ENCODE measurements around the gene PNMA1.

The PNMA1 gene

DNA sequence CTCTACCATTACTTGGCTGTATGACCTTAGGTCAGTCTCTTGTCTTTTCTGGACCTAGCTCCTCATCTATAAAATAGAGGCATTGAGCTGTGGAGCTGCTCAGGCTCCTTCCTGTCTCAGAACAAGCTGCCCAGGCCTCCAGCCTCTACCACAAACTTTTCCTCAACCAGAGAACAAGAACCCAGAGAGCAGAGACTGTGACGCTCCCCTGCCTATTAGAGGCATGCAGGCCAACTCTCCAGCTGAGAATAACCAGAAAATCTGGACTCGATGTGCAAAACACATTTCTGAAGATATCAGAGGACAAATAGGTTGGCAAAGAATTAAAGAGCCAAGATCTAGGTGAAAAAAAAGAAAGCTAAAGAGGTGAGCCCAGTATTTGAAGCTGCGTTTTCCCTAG is 17.8 kb upstream of the PNMA1 start:
- no peak for DNase-seq

DNA sequence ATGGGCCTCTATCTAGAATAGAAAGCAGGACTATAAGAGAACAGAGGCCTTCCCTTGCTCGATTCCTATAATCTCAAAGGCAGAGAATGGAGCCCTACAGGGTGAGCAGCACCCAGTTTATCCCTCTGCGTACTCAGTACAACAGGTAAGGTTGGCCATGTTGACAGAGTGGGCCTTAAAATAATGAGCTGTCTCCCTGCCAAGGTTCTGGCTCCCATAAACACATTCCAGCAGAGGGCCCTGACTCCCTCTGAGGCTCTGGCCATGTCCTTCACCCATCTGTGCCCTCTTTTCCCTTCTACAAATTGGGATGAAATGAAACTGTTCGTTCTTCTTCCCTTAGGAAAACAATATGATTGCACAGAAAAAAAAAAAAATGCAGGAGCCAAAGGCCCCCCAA is 16.9 kb upstream of the PNMA1 start:
- no peak for DNase-seq

DNA sequence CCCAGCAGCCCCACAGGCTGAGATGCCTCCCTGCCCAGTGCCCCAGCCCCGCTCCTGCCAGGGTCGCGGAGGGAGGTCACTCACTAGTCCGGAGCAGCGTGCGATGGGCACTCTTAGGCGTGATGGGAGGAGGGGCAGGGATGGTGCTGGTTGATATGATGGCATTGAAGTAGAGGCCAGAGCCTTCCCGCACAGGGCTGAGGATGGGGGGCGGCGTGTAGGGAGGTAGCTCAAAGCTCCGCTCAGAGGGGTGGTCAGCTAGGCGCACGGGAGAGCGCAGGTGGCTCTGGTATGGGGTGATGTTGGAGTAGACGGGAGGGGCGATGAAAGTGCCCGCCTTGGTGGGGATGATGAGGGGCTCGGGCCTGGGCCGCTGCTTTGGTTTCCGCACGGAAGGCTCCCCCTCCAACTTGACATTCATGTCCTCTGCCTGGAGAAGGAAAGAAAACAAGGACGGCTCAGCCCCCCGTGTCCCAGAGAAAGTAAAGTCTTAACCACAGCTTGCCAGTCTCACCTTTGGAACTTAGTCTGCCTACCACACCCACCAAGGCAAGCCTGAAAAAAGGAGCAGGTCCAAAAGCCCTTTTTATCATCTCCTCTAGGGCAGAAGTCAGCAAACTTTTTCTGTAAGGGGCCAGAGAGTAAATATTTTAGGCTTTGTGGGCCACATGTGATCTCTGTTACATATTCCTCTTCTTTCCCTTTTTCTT is 15.5 kb upstream of the PNMA1 start:
- no peak for DNase-seq

DNA sequence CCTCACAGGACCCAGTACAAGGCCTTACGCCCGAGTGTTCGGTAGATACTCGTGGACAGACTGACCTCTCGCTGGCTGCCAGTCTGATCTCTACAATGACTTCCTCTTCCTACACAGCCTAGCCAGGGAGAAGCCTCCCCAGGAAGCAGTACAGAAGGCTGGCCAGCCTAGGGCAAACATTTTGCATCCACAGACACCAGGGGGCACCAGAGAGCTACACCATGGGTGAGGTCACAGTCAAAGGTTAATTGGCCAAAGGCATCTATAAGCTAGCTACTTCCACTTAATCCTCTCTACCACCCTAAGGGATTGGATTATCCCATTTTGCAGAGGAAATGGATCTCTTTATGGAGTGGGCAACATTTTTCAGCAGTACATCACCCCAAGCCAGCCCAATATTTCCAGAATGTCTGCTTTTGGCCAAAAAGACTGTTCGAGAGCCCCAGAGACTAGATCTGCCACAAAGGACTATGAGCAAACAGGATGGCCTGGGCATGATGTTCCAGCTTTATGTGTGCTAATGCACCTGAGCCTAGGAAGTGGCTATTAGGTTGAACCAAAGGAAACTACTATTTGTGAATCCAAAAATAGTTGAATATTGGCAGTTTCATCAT is 14.6 kb upstream of the PNMA1 start:
- DNase-seq: peak; percentile 67

DNA sequence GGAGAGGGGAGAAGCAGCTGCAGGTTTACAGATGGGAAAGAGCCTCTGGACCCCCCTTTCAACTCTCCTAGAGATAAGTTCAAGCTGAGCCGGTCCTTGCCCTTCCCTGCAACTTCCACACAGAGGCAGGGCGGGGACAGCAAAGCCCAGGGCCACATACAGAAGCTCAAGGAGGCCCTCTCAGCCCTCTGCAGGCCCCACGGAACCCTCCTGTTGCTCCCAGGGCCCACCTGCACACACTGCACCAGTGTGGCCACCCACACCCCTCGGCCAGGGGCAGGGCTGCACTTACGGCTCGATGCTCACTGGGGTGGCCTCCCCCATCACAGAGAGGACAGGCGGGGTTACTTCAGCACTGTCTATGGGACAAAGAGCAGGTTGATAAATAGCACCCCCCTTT is 13.0 kb upstream of the PNMA1 start:
- no peak for DNase-seq

DNA sequence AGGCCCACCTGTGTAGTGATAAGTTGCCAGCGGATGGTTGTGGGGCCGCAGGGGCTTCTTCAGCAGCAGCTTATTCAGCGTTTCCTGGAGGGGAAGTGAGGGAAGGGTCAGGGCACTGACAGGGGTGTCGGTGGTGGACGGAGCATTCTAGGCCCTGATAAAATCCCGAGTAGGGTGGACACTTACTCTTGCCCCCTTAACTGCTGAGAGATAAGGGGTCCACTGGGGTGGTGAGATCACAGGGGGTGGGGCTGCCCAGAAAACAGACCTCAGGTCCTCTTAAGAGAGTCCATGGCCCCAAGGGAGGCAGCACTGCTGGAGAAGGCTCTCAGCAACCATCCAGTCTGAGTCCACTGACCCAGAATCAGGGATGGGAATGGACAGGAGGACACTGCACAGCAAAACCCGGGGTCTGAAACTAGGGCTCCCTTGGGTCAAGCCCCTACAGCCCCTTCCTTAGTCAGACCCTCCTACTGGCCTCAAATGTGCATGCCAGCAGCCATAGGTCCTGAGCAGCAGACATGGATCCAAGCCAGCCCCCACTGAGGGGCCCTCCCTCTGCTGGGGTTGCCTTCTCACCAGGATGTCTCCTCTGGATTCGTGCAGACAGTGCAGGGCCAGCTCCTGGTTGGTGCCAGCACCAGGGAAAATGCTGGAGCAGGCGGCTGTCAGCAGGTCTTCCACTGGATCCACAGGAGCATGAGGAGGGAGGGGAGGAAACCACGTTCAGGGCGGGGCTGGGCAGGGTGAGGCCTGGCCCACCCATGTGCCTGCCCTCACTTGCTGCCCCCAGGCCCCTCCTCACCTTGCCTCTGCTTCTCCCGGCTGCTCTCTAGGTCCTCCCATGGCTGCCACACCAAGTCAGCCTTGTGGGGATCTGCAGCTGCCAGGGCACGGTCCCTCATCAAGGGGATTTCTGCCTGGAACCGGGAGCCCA is 12.1 kb upstream of the PNMA1 start:
- no peak for DNase-seq

DNA sequence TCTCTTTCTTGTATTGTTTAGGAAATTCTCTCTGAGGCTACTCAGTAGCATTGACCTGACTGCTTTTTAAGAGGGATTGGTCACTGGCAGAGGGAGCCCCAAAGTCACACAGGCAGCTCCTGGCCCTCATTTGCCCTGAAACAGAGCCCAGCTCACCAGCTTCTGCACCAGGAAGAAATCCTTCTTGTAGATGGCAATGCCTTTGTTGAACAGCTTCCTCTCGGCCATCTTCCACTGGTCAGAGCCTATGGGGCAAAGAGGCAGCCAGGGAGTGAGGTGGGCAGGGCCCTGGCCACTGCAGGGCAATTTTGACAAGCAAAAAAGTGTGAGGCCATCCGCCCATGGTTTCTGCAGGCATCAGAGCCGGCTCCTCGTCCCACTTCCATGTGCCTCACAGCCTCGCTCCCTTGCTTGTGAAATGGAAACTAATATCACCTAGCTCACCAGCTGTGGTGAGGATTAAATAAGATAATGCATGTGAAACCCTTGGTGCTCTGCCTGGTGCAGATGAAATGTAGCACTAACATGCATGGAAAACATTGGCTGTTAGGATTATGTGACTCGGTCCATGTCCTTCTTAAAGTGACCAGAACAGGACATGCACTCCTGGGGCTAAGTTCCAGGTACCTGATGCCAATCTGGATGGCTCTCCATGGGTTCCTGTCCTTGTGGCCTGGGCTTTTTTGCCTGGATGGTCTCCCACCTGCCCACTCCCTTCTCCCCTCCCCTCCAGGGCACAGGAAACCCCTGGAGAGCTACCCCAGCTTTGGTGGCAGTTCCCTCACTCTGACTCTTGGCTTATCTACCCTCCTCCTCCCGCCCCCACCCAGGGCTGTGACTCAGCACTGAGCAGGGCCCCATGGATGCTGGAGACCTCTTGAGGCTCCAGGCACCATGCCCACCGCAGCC is 11.2 kb upstream of the PNMA1 start:
- no peak for DNase-seq

DNA sequence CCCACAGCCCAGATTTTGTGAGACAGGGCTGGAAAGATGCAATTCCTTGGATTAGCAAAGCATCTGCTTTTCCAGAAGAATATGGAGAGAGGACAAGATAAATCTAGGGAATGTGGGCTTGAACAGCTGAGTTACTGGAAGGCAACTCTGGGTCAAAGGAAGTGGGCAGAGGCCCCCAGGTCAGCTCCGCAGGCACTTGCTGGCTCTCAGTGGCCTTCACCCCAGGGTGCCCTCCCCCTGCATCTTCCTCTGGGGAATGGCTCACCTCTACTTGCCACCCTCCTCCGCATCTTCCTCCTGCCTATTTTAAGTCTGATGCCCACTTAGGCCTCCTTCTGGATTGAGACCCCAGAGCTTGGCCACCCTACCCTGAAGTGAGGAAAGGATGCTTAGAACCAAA is 10.5 kb upstream of the PNMA1 start:
- DNase-seq: no peak

DNA sequence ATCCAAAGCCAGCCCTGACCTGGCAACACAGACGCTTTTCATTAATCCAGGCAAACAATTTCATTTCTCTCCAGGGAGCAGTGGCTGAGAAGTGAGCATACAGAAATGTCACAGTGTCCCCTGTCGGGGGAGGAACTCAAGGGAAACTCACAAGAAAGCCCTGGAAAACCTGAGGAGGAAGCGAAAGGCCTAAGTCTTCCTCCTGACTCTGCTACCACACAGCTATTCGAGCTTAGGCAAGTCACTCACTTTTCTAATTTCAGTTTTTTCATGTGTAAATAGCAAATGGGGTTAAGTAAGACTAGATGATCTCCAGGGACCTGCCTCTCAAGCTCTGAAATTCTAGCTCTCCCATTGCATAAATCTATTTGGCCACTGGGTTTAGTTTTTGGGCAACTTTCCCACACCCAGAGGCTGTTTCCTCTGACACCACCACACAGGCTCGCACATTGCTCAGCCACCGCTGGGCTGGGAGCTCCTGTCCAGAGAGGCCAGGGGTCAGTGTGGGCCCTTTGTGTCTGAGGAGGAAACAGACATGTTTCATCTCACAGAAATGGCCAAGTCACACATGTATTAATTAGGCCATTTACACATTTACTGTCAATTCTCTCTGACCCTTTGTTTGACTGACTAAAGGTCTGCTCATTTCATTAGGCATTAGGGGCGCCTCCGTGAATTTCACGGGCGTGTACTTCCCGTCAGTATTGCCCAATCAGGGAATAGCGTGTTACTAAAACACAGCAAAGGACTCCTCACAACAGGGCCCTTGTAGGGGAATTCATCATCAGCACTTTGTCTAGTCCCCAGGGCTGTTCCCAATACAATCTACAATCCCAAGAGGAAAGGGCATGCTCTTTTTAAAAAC is 9.8 kb upstream of the PNMA1 start:
- DNase-seq: no peak

DNA sequence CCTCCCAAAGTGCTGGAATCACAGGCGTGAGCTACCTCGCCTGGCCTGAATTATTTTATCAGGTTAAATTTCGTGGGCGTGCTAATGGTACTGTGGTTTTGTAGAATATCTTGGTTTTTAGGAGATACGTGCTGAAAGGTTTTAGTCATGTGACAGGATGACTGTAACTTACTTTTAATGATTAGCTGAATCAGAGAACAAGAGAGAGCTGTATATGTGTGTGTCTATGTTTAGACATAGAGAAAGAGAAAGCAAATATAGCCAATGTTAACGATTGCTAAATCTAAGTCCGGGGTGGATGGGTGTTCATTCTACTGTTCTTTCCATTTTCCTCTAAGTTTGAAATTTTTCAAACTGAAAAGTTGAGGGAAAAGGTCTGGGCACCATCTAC is 9.2 kb upstream of the PNMA1 start:
- DNase-seq: no peak

DNA sequence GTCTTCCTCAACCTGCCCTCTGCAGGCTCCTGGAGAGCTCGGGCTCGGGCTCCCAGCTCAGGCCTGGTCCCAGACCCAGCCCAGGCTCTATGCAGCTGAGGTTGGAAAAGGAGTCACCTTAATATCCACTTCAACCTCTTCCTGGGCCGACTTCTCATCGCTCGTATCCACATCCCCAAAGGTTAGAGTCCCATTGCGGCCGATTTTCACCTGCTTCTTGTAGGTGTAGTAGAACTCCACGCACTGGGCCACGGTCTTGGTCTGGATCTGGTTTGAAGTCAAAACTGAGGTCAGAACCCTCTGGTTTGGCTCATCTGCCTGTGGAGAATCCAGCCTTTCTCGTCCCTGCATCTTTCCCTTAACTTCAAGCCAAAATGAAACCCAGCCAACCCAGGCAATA is 8.4 kb upstream of the PNMA1 start:
- no peak for DNase-seq

DNA sequence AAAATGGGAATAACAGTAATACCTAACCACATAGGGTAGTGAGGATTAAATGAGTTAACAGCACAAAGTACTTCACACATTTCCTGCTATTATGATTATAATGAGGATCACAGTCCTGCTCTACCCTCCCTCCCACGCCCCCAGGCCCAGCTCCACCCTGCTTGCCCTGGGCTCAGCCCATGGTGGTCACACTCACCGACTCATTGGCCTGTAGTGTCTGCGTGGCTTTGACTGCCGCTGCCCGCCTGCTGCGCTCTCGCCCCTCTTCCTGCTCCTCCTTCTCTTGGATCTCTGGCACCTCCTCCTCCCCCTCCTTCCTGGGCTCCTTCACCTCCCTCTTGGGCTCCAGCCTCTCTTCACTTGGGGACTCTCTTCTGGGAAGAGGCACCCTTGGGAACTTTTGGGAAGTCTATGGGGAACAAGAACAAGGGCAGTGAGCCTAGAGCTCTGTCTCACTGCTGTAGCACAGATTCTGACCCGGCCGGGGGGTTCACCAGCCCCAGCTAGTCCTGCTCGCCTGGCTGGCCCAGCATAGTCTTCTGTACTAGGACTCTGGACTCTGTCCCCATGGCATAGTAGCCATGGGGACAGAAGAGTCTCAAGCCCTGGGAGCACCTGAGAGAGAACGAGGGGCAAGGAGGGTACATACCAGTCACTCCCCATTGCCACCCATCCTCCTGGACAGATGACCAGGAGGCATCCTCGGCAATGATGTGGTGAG is 7.1 kb upstream of the PNMA1 start:
- DNase-seq: no peak

DNA sequence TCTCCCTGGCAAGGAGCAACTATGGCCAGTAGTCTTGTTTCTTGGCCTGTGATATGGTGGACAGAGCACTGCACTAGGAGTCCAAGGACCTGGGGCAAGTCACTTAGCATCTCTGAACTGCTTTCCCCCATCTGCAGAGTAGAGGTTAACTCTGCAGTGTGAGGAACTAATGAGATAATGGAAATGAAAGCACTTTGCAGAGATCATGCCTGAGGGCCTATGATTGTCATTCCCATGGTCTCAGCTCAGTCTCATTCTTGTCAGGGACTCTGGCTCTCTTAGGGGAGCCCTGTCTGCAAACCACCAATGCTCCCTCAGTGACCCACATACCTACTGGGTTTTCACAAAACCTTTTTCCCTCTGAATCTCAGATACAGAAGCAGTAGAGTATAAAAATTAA is 6.5 kb upstream of the PNMA1 start:
- DNase-seq: no peak

DNA sequence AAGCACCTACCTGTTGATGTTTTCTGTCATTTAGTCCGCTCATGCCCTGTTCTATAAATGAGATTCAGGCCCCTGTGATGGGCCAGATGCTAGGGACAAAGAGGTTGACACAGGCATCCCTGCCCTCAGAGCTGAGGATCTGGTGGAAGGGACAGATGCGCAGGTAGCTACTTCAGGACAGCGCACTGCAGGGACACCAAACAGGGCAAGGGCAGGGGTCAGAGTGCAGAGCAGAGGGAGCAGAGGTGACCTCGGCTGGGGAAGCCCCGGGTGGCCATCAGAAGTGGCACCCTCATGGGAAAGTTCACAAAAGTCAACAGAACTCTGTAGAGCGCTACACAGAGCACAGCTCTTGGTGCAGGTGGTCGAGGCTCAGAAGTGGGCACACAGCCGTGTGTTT is 5.6 kb upstream of the PNMA1 start:
- no peak for DNase-seq

DNA sequence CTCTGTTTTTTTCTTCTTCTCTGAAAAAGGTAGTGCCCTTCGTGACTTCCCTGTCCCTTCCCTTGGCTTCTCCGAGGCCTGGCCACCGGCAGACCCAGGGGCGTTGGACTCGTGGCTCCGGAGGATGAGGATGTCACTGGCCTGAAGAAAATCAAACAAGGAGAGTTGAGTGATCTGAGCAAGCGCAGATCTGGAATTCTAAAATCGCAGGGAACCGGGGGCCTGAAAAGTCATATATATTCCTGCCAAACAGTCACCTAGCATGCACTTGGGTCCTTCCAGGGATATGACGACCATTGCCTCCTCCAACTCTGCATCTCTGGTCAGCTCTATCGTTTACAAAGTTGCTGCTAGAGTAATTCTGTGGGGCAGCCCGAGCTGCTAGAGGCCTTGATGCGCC is 5.2 kb upstream of the PNMA1 start:
- no peak for DNase-seq

DNA sequence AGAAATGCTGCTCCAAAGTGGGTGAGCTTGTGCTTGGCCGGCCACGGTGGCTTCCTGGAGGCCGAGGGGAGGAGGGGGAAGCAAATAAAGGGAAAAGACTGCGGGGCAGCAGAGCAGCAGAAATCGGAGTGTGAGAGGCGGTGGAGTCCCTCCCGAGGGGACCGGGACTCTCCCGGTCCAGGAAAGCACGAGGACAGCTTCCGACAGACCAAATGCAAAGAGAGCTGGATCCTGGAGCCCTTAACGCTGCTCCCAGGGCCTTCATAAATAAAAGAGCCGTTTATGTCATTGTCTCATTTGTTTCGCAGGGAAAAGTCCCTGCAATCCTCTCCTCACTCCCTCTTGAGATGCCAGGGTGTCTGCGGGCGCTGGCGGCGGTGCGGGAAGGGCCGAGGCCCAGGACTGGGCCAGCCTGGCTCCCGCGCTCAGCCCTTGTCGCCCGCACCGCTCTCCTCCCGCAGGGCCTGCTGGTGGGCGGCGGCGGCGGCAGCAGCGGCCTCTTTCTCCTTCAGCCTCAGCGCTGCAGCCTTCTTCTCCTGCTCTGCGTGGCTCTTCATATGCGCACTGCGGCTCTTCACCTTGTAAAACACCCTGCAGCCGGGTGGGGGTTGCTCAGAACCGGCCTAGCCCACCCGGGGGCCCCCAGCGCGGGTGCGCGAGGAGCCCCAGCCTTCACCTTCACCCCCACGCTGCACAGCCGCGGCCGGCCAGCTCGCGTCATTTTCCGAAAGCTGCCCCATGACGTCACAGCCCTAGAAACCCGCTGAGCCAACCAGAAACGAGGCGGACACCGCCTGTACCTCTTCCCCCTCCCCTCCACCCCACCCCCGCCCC is 4.5 kb upstream of the PNMA1 start:
- DNase-seq: no peak

DNA sequence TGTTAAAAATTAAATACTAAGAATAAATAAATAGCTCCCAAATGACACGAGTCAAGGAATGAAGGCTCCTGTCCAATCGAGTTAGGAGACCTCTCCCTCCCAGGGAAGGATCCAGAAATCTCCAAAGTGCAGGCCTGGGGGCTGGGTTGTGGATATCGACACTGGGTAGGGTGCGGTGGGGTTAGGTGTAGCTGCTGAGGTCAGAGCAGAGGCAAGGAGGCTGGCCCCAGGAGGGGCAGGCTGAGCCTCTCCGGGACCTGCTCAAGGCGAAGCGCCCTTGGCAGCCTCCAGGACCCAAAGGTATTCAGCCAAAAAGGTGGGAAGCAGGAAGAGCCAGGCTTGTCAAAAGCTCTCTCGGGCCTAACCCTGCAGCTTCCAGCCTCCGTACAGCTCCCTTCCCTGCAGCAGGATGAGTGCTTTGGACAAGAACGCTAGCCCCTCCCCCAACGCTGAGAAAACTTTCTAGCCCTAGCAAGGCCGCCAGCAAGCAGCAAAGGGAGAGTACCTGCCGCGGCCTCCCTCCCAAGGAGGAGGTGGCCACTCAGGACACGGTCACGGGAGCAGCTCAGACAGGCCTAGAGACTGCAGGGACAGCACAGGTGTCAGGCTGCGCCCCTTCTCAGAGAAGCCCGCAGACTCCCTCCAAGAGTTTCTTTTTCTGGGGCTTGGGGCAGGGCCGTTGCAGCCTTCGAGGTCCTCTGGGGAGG is 3.7 kb upstream of the PNMA1 start:
- DNase-seq: no peak

DNA sequence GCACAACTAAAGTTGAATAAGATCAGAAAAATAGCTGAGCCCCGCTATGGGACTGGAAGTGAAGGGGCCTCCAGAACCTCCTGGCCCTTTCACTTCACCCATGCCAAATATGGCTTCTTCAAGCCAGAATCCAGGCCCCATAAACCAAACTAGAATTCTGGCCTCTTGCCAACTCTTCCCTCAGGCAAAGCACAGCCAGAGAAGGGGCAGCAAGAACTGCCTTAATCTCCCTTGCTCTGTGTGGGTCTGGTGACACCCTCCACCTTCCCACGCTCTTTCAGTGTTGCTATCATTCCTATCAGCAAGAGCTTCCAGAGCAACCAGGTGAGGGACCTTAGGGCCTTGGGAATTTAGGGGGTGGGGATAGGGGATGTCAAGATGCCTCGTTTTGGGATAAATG is 3.1 kb upstream of the PNMA1 start:
- DNase-seq: peak; percentile 7

DNA sequence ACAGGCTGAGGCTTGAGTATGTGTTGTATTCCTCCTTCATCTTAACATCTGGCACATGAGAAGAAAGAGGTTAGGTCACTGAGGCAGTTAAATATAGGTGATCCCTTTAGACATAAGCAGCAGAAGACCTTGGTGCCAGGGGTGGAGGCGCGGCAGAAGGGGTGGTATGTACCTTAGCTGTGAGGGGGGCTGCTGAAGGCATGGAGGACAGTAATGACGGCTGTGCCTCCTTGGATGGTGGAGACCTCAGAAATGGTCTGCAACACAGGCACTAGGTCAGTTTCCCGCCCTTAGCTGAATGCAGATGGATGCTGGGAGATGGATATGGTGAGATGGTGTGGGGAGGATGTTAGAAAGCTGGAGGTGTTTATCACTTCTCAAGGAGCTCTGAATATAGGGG is 1.5 kb upstream of the PNMA1 start:
- DNase-seq: no peak

DNA sequence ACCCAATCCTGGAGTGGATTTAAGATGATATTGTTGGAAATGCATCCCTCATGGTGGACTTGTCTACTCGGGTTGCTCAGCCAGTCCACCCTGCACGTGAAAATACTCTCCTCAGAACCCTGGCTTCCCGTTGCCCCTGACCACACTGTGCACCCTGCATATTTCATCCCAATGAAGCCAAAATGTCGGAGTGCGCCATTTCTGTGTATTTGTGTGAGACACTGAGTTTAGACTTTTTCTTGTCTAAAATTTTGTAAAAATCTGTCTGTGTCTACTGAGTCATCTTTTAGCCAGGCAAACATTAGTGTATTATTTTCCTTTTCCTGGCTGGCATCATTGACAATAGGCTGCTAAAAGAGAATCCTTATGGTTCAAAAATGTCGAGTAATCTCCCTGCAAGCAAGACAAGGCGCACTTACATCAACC is 485 bp upstream of the PNMA1 start:
- DNase-seq: peak; percentile 89
